Activated CD4-positive, alpha-beta T cell treated with anti-CD3 and anti-CD28 coated beads for 4 hours (primary cell): ENCODE data around the gene TNFRSF8.

ENCODE experiments used
- DNase-seq, 2 donors: peaks; one replicate each; pipeline ENCODE4 v3.0.0-alpha.2; 2020

Gene TNFRSF8

DNA sequence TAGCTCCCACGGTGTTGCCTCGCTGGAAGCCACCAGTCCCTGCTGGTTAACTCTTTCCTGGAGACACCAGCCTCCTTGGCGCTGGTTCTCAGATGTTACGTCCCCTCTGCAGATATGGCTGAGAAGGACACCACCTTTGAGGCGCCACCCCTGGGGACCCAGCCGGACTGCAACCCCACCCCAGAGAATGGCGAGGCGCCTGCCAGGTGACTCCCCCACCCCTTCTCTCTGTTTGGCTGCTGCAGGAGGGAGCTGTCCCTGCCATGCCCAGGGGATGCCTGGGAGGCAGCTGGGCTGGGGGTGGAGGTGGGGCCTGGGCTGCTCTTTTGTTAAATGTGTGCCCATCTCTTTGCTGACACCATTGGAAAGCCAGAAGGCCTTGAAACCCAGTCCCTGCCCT, 60.1 kb downstream of the TNFRSF8 start:
- no peak for DNase-seq

DNA sequence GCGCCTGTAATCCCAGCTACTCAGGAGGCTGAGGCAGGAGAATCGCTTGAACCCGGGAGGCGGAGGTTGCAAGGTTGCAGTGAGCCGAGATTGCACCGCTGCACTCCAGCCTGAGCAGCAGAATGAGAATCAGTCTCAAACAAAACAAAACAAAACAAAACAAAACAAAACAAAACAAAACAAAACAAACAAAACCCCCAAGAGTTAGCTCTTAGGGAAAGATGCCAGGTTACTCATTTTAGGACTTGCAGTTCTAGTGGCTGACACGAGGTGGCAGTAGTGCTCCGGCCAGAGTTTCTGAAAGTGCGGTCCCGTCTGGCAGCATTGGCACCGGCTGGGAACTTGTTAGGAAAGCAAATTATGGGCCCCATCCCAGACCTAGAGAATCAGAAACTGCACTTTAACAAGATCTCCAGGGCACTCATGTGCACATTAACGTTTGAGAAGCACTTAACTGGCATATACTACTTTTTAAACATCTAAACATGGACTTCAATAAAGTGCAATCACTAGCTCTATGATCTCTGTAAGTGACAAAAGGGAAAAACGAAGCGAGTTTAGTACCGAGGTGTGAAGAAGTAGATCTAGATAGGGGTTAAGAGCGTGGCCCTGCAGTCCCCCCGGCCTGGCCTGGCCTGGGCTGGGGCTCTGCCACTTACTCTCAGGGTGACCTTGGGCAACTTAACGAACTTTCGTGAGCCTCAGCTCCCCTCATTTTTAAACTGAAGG, 61.8 kb downstream of the TNFRSF8 start:
- DNase-seq = peak; percentile 74 to 86

DNA sequence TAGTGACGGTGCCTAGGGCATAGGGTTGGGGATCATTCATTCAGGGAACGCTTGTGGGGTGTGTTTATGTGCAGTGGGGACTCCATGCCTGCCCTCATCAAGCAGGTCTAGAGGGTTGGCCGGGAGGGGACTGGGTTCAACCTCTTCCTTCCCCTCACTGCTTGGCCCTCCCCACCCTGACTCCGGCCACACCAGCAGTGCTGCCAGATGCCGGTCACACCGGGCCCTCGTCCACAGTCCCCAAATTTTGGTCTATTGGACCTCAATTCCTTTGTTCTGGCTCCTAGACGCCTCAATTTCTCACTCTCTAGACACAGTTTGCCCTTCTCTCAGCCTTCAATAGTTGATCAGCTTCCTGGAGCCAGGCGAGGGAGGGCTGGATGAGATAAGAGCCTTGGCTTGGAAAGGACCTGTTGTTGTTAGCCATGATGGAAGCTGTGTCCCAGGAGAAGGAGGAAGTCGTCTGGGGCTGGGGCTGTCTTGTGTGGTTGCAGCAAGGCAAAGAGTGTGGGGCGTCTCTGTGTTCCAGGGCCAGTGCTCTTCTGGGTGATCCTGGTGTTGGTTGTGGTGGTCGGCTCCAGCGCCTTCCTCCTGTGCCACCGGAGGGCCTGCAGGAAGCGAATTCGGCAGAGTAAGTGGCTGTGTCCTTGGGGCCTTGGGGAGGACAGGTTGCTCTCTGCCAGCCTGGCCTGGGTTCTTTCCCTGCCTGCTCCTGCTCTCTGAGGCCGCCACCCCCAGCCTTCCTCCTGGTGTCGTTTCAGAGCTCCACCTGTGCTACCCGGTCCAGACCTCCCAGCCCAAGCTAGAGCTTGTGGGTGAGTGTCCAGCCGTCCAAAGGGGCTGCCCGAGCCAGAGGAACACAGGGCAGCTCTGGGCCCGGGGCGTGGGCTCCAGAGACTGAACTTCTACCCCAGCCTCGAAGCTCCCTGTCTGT, 62.6 kb downstream of the TNFRSF8 start:
- no peak for DNase-seq

DNA sequence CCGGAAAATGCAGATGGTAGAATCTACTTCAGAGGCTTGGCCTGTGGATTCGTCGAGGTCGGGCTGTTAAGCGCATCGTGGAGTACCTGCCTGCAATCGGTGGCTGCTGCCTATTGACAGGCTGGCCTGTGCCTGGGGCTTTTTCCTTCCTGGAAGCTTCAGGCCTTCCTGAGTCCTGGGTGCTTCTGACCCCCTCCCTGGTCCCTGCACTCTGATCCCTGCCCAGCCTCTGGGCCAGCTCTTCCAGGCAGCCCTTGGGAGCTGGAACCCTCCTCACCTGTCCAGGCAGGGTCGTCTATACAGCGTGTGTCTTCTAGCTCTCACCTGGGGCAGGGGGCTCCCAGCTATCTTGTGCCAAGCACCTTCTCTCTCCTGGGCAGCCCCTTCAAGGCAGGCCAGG, 63.7 kb downstream of the TNFRSF8 start:
- no peak for DNase-seq

DNA sequence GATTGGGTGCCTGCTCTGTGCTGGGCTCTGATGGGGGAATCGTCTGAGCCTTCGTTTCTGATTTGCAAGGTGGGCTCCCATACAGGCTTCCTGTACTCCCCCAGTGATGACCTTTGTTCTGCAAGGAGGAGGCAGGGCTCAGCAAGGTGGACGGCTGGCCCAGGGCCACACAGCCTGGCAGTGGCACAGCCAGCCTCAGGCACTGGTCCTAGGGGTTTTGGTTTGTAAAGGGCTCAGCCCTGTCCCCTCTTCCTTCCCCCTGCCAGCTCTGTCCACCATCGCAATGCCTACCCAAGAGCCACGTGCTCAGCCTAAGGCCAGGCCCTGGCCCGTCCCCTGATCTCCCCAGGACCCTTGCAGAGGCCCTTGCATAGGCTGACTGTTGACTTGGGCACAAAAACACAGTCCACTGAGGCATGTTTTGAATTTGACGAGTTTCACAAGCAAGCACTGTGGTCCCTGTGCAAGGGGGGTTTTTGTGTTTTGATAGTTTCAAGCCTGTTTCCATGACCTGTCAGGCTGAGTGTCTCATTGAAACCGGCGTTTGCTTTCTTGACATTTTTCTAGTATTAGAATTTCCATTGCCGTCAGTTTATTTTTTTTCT, 64.2 kb downstream of the TNFRSF8 start:
- DNase-seq = peak in 1 of 2 donors; percentile 31

DNA sequence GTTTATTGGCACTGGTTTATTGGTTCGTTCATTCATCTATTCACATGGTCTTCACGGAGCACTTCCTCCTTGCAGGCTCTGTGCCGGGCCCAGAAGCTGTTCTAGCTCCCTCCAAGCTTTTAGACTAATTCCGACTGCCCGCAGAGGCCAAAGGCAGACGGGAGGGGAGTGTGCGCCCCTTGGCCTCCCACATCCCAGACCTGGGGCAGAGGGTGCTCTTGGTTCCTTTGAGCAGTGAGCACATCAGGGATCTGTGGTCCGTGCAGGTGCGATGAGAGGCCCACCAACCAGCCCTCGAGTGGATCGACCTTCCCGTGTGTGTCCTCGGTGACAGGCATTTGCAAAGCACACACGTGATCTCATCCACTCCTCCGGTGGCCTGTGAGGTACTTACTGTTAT, 65.0 kb downstream of the TNFRSF8 start:
- no peak for DNase-seq

DNA sequence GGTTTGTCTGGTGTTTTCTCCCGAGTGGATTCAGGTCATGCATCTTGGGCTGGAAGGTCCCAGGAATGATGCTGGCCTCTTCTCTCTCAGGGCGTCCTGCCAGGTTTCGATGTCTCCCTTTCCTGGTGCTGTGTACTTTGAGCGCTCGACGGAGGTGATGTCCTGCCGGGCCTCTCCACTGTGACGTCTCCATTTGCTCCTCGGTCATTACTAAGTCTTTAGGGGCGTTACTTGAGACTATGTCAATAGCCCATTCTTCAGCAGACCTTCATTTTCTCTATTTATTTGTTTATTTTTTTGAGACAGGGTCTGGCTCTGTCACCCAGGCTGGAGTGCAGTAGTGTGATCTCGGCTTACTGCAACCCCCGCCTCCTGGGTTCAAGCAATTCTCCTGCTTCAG, 66.5 kb downstream of the TNFRSF8 start:
- DNase-seq = no peak

DNA sequence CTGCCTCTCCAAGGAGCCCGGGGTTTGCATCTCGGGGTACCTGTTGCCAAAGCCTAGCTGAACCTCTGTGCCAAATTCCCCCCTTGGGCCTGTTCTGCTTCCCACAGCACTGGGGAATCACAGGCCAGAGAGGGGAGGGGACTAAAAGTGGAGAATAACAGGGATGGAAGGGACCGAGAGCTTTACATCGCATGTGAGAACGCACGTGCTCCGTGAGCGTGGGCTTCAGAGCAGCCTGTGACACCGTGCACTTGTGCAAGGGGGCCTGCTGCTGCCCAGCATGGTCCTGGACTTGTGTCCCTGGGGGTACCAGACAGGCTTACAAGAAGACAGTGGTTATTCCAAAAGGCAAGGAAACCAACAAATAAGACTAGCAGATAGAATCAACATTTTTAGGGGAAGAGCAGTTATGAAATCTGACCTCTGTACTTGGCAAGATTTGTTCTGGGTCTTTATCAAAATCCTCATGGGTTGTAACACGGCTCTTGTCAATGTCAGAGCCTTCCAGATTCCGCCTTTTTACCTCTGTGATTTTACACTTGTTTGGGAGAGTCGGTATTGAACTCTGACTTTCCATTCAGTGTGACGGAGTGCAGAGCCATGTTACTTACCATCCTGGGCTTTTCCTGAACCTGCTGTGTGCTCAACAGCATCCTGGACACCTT, 67.5 kb downstream of the TNFRSF8 start:
- DNase-seq = no peak

DNA sequence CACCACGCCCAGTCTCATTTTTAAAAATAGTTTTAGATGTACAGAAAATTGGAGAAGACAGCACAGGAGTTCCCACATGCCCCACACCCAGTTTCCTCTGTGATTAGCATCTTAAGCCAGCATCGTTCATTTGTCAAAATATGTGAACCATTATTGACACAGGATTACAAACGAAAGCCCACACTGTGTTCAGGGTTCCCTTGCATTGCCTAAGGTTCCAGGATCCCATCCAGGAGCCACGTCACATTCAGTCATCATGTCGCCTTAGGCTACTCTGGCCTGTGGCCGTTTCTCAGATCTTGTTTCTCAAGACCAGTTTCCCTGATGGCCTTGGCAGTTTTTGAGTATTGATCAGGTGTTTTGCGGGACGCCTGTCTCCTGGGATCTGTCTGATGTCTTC, 69.0 kb downstream of the TNFRSF8 start:
- no peak for DNase-seq

DNA sequence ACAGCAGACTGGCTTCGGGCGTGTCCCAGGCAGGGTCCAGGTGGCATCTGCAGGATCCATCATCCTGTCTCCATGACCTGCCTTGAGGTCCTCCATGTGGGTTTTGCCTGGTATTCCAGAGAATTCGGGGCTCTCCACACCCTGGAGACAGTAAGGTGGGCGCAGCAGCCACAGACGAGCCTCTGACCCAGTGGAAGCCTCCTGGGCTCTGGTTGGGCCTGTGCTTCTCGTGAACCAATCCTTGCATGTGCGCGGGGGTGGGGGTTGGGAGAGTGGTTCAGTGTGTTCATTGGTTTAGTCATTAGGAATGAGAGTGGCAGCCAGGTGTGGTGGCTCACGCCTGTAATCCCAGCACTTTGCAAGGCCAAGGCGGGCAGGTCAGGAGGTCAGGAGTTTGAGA, 71.6 kb downstream of the TNFRSF8 start:
- DNase-seq = no peak

DNA sequence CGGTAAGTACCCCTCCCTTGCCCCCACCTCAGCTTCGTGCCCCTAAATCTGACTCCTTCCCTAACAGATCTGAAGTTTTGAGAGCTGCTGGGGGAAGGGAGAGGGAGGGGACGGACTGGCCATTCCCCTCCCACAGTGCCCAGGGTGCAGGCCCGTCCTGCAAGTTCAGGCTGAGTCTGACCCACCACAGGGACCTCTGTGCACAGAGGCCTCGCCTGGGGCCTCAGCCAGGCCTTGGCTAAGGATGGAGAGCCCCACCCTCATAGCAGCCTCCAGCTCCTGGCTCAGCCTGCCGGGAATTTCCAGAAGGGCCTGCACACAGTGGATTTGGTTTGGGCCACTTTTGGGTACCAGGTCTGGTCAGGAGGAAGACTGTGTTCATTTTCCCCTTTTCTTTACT, 72.5 kb downstream of the TNFRSF8 start:
- DNase-seq = no peak

DNA sequence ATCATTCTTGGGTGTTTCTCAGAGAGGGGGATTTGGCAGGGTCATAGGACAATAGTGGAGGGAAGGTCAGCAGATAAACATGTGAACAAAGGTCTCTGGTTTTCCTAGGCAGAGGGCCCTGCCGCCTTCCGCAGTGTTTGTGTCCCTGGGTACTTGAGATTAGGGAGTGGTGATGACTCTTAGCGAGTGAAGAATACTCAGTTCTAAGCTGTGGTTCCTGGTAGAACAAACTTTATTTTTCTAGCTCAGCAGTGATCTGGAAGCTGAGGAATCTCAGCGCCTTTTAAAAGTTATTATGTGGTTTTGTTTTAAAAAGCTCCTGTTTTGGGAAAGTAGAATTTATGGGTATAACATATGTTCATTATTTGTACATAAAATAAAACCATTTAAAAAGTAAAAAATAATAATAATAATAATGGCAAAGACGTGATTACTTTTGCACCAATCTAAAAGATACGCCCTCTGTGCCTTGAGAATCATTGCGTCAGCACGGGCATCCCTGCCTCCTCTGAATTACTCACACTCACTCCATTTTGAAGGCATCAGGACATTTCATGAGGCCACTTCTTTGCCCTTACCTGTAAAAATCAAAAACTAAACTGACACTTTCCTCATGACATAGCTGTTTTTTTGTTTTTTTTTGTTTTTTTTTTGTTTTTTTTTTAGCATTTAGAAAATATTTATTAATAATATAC, 74.0 kb downstream of the TNFRSF8 start:
- DNase-seq = no peak

DNA sequence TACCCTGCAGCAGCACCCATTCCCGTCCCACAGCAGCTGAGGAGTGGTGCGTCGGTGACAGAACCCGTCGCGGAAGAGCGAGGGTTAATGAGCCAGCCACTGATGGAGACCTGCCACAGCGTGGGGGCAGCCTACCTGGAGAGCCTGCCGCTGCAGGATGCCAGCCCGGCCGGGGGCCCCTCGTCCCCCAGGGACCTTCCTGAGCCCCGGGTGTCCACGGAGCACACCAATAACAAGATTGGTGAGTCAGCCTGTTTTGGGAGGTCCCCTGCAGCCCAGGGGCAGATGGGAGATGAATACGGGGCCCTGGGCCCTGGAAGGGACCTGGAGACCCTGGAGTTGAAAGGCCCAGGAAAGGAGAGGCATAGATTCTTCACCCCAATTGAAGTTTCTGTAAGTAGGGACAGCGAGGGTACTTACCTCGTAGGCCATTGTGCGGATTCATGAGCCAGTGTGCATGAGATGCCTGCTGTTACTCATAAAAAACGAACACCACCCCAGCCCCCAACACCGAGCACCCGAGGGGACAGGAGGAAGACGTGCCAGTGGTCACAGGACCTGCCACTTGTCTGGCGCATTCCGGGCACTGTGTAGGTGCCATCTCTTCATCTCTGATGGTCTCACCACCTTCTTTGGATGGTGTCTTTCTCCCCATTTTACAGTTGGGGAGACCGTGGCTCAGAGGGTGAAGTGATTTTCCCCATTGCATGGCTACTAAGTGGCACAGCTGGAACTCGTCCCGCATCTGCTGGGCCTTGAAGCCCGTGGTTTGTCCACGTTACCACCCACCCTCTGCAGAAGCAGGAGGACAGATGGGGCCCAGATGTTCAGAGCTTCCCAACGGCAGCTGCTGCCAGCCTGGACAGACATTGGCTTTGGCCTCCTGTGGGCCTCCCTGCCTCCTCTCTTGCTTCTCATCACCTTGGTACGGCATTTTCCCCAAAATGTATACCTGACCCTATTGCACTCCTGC, 75.4 kb downstream of the TNFRSF8 start:
- DNase-seq = no peak

DNA sequence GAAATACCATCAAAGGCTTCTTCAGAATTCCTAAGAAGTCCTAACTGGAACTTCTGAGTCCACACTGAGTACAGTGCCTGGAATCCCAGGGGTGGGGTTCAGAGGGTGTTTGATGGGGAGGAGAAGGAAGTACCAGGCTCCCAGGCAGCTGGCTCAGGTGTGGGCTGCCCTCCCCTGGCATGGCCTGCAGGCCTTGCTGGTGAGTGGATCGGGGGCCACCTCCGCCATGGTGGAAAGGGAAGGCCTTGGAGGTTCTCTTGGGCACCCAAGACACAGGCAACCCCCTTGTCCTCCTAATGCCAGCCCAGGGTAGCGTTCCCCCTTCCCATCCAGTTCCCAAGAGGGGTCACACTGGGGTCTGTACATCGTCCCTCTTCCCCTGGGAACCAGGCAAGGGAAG, 76.9 kb downstream of the TNFRSF8 start:
- no peak for DNase-seq

DNA sequence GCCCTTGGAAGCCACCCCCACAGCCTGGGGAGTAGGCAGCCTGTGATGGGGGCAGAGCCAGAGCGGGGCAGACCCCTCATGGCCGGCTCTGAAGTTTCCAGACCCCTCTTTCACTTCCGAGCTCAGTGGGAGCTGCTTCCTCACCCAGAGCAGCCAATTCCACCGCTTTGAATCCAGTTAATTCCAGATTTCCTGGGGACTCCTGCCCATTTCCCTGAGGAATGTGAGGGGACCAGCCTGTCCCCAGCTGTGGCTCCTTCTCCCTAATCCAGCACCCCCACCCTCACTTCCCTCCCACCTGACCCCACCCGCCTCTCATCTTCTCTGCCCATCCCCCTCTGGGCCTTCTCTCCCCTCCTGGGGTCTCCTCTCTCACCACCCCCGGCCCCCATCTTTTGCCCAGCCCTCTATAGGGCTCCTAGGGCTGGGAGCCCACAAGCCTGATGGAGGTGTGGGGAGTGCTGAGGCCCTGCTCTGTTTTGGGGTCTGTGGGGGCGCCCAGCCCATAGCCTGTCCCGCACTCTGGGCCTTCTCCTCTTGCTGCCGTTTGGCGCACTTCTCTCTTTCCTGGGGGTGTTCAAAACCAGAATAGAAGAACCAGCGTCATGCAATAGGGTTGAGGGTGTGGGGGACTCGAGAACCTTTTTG, 77.5 kb downstream of the TNFRSF8 start:
- no peak for DNase-seq

DNA sequence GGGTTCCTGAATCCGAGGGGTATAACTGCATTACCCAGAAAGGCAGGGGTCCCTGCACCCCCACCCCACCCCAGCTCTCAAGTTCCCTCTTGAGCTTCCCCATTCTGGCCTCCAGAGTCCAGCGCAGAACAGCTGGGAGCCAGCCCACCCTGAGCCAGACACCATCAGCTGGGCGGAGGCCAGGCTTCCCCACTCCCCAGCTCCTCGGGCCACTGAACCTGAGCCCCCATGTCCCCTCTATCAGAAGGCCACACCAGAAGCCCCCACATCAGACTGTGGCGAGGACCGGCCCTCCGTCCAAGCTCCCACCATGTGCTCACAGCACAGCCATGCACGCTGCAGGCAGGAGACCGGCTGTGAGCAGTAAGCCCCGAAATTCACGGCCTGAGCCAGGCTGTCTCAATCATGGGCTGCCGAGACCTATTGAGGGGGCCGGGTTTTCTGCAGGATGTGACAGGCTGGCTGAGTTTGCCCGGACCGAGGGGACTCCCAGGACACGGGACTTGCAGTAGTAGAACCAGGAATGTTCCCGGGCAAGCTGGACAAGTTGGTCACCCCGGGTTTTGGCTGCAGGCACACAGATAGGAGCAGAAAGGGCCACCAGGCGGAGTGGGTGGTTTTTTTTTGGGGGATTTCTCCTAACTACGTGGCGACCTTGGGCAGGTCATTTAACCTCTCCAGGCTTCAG, 78.2 kb downstream of the TNFRSF8 start:
- DNase-seq = no peak

DNA sequence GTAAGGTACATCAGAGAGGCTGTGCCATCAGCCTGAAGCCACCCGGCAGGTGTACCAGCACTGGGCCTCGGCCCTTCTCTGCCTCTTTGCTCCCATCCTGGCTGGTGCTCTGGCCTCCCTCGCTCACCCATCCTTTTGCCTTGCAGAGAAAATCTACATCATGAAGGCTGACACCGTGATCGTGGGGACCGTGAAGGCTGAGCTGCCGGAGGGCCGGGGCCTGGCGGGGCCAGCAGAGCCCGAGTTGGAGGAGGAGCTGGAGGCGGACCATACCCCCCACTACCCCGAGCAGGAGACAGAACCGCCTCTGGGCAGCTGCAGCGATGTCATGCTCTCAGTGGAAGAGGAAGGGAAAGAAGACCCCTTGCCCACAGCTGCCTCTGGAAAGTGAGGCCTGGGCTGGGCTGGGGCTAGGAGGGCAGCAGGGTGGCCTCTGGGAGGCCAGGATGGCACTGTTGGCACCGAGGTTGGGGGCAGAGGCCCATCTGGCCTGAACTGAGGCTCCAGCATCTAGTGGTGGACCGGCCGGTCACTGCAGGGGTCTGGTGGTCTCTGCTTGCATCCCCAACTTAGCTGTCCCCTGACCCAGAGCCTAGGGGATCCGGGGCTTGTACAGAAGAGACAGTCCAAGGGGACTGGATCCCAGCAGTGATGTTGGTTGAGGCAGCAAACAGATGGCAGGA, 79.2 kb downstream of the TNFRSF8 start:
- DNase-seq = no peak

DNA sequence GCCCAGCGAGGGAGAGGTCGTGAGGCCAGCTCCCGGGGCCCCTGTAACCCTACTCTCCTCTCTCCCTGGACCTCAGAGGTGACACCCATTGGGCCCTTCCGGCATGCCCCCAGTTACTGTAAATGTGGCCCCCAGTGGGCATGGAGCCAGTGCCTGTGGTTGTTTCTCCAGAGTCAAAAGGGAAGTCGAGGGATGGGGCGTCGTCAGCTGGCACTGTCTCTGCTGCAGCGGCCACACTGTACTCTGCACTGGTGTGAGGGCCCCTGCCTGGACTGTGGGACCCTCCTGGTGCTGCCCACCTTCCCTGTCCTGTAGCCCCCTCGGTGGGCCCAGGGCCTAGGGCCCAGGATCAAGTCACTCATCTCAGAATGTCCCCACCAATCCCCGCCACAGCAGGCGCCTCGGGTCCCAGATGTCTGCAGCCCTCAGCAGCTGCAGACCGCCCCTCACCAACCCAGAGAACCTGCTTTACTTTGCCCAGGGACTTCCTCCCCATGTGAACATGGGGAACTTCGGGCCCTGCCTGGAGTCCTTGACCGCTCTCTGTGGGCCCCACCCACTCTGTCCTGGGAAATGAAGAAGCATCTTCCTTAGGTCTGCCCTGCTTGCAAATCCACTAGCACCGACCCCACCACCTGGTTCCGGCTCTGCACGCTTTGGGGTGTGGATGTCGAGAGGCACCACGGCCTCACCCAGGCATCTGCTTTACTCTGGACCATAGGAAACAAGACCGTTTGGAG, 80.0 kb downstream of the TNFRSF8 start:
- no peak for DNase-seq

DNA sequence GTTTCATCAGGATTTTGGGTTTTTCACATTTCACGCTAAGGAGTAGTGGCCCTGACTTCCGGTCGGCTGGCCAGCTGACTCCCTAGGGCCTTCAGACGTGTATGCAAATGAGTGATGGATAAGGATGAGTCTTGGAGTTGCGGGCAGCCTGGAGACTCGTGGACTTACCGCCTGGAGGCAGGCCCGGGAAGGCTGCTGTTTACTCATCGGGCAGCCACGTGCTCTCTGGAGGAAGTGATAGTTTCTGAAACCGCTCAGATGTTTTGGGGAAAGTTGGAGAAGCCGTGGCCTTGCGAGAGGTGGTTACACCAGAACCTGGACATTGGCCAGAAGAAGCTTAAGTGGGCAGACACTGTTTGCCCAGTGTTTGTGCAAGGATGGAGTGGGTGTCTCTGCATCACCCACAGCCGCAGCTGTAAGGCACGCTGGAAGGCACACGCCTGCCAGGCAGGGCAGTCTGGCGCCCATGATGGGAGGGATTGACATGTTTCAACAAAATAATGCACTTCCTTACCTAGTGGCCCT, 80.6 kb downstream of the TNFRSF8 start:
- DNase-seq = peak; percentile 40 to 41
